ENCODE measurements around the gene SH3BP5.
"Not testable (repeated sequence)": the region's sequence is repeated elsewhere in the genome, so short reads cannot be mapped to it uniquely, and the experiment has no call there.

SH3BP5 gene

DNA sequence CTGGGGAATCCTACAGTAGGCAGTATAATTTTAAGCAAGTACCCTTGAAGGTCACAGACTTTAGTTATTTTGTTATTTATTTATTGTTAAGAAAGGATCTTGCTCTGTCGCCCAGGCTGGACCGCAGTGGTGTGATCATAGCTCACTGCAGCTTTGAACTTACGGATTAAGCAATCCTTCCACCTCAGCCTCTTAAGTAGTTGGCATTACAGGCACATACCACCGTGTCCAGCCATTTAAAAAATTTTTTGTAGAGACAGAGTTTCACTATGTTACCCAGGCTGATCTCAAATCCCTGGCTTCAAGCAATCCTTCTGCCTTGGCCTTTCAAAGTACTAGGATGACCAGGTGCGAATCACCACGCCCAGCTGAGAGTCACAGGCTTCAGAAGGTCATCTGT lies 22.1 kb upstream of the SH3BP5 start:
- no peak overlapping the region for H3K4me3 ChIP-seq (ENCODE audit: low read depth, low read length)
- no peak for TF ChIP-seq CTCF (IDR thresholded peaks at IDR 0.05; ENCODE audit: borderline replicate concordance, insufficient read depth, low read depth, low read length)

- TF ChIP-seq CTCF (IDR thresholded peaks at IDR 0.05; ENCODE audit: borderline replicate concordance, insufficient read depth, low read depth, low read length): no peak
- no peak overlapping the region for H3K4me3 ChIP-seq (ENCODE audit: low read depth, low read length)
Observed at GRCh38 chr3:15350141-15350540, 17.8 kb upstream of the SH3BP5 start.

- not testable (repeated sequence) for H3K4me3 ChIP-seq (ENCODE audit: low read depth, low read length)
Observed at GRCh38 chr3:15349438-15349837, 17.1 kb upstream of the SH3BP5 start.

DNA sequence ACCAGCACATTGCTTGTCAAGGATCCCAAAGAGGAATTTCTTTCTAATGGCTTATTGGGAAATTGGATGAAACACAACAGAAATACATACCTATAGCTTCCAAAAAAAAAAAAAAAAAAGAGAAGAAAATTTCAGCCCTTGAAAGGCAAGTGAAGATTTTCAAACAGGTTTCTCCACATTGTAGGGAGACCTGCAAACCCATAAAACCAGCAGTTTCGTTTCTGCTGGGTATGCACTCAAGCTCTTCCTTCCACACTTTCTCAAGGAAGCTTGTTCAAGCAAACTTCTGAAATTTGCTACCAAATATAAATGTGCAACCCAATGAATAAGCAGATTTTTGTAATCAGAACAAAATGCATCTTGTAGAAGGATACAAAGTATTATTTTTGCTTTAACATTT lies 15.9 kb upstream of the SH3BP5 start:
- TF ChIP-seq CTCF (IDR thresholded peaks at IDR 0.05; ENCODE audit: borderline replicate concordance, insufficient read depth, low read depth, low read length): no peak
- H3K4me3 ChIP-seq (ENCODE audit: low read depth, low read length): no peak overlapping the region

GRCh38 chr3:15347737-15348110 lies 15.3 kb upstream of the SH3BP5 start:
- no peak for TF ChIP-seq CTCF (IDR thresholded peaks at IDR 0.05; ENCODE audit: borderline replicate concordance, insufficient read depth, low read depth, low read length)
- H3K4me3 ChIP-seq (ENCODE audit: low read depth, low read length): no peak overlapping the region

DNA sequence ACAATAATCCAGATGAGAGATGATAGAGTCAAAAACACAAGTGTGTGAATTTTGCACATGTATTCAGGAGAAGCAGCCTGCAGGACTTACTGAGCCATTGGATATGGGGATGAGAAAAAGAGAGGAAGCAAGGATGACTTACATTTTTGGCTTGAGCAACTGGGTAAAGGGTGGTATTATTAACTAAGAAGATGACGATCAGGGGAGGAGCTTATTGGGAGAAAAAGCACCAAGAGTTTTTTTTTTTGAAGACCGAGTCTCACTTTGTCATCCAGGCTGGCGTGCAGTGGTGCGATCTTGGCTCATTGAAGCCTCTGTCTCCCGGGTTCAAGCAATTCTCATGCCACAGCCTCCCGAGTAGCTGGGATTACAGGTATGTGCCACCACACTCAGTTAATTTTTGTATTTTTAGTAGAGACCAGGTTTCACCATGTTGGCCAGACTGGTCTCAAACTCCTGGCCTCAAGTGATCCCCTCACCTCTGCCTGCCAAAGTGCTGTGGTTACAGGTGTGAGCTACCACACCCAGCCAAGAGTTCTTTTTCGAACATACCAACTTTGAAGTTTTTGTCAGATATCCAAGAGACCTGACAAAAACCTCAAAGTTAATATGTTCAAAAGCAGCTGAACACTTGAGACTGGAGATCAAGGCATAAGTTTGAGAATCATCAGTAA lies 14.8 kb upstream of the SH3BP5 start:
- TF ChIP-seq CTCF (IDR thresholded peaks at IDR 0.05; ENCODE audit: borderline replicate concordance, insufficient read depth, low read depth, low read length): no peak
- H3K4me3 ChIP-seq (ENCODE audit: low read depth, low read length): no peak overlapping the region

GRCh38 chr3:15346516-15346915 lies 14.1 kb upstream of the SH3BP5 start:
- no peak overlapping the region for H3K4me3 ChIP-seq (ENCODE audit: low read depth, low read length)
- no peak for TF ChIP-seq CTCF (IDR thresholded peaks at IDR 0.05; ENCODE audit: borderline replicate concordance, insufficient read depth, low read depth, low read length)

Measured in GM12875 (cell line).